WTC11 (cell line): ENCODE measurements around the gene GREB1. TPM values are rescaled to one million over a fixed set of nuclear protein-coding genes. Genes with fewer than 3 reads are reported as not detected.

Source experiments
- ATAC-seq: fragments of 200-7000 bp; cut with Tn5 transposase; 2 replicates; pipeline ENCODE4 v1.10.0; 2021; ENCODE audit warnings: mild to moderate bottlenecking, moderate library complexity
- CTCF ChIA-PET: fragments of 300-600 bp; sonication (Branson Sonifier 250); formaldehyde crosslinking; loops from one replicate; lab custom pipeline; 2021; ENCODE audit warnings: antibody characterized with exemption; lab: Charles Lee
- POLR2A ChIA-PET: fragments of 350-600 bp; sonication (Branson Sonifier 250); formaldehyde crosslinking; loops from one replicate; lab custom pipeline; 2021; ENCODE audit warnings: antibody characterized with exemption; lab: Charles Lee
- DNase-seq: peaks from one replicate; pipeline ENCODE4 v3.0.0; 2021; ENCODE audit warnings: low spot score
- H3K27ac Mint-ChIP-seq: 2 replicates; pipeline ENCODE4 v1.8.0; 2021; ENCODE audit warnings: mixed read lengths
- H3K27me3 Mint-ChIP-seq: 2 replicates; pipeline ENCODE4 v1.8.0; 2021; ENCODE audit warnings: low read depth, mild to moderate bottlenecking, moderate library complexity, mixed read lengths
- H3K36me3 Mint-ChIP-seq: 2 replicates; pipeline ENCODE4 v1.8.0; 2021; ENCODE audit warnings: mixed read lengths
- H3K4me1 Mint-ChIP-seq: 2 replicates; pipeline ENCODE4 v1.8.0; 2022; ENCODE audit warnings: mixed read lengths
- H3K4me3 Mint-ChIP-seq: 2 replicates; pipeline ENCODE4 v1.8.0; 2021; ENCODE audit warnings: mild to moderate bottlenecking, moderate library complexity, mixed read lengths
- H3K9me3 Mint-ChIP-seq: 2 replicates; pipeline ENCODE4 v1.8.0; 2021; ENCODE audit warnings: mixed read lengths
- CREB1 ChIP-seq: sonication (generic); formaldehyde crosslinking; IDR thresholded peaks from 2 replicates; pipeline ENCODE4 v1.8.0; 2023; ENCODE audit warnings: mild to moderate bottlenecking, missing genetic modification reagents
- FOXP1 ChIP-seq: sonication (generic); formaldehyde crosslinking; IDR thresholded peaks from 2 replicates; pipeline ENCODE4 v1.8.0; 2022; ENCODE audit warnings: missing genetic modification reagents, mild to moderate bottlenecking, moderate library complexity, borderline replicate concordance
- GTF2I ChIP-seq: fragments of 250-450 bp; sonication (Bioruptor Pico); conservative IDR thresholded peaks from 2 replicates; pipeline ENCODE4 v1.4.0; 2021; ENCODE audit warnings: mild to moderate bottlenecking
- NFYB ChIP-seq: sonication (generic); formaldehyde crosslinking; conservative IDR thresholded peaks from 2 replicates; pipeline ENCODE4 v1.8.0; 2022; ENCODE audit warnings: low read depth, missing genetic modification reagents
- RELA ChIP-seq: sonication (generic); formaldehyde crosslinking; IDR thresholded peaks from 2 replicates; pipeline ENCODE4 v1.8.1; 2022; ENCODE audit warnings: missing genetic modification reagents, mild to moderate bottlenecking, borderline replicate concordance
- SMAD4 ChIP-seq: sonication (generic); formaldehyde crosslinking; IDR thresholded peaks from 2 replicates; pipeline ENCODE4 v1.8.0; 2022; ENCODE audit warnings: mild to moderate bottlenecking, missing genetic modification reagents
- total RNA-seq: library from RNA; stranded (reverse); gene quantifications from 3 replicates; pipeline ENCODE4 v1.2.3, GENCODE V29; 2021
- TF ChIP-seq, protein P1 (sequence below): fragments of 250-450 bp; sonication (Bioruptor Pico); IDR thresholded peaks from 2 replicates; pipeline ENCODE4 v1.9.0; 2021; ENCODE audit warnings: mild to moderate bottlenecking
- TF ChIP-seq, protein P2 (sequence below): sonication (generic); formaldehyde crosslinking; IDR thresholded peaks from 2 replicates; pipeline ENCODE4 v1.8.1; 2022; ENCODE audit warnings: low read depth, mild to moderate bottlenecking, moderate library complexity, missing genetic modification reagents, borderline replicate concordance
- TF ChIP-seq, protein P3 (sequence below): sonication (generic); formaldehyde crosslinking; IDR thresholded peaks from 2 replicates; pipeline ENCODE4 v1.8.0; 2023; ENCODE audit warnings: missing genetic modification reagents, mild to moderate bottlenecking, borderline replicate concordance
- TF ChIP-seq, protein P4 (sequence below): sonication (generic); formaldehyde crosslinking; IDR thresholded peaks from 2 replicates; pipeline ENCODE4 v1.8.0; 2022; ENCODE audit warnings: mild to moderate bottlenecking, missing genetic modification reagents
- TF ChIP-seq, protein P5 (sequence below): sonication (generic); formaldehyde crosslinking; IDR thresholded peaks from 2 replicates; pipeline ENCODE4 v1.8.1; 2023; ENCODE audit warnings: mild to moderate bottlenecking, missing genetic modification reagents
- TF ChIP-seq, protein P6 (sequence below): sonication (generic); formaldehyde crosslinking; IDR thresholded peaks from 2 replicates; pipeline ENCODE4 v1.8.0; 2022; ENCODE audit warnings: mild to moderate bottlenecking, missing genetic modification reagents
- TF ChIP-seq, protein P7 (sequence below): sonication (generic); formaldehyde crosslinking; IDR thresholded peaks from 2 replicates; pipeline ENCODE4 v1.8.0; 2022; ENCODE audit warnings: missing genetic modification reagents

The GREB1 gene
- total RNA-seq, 1 experiment from 2014 or later: 35.7 TPM

DNA sequence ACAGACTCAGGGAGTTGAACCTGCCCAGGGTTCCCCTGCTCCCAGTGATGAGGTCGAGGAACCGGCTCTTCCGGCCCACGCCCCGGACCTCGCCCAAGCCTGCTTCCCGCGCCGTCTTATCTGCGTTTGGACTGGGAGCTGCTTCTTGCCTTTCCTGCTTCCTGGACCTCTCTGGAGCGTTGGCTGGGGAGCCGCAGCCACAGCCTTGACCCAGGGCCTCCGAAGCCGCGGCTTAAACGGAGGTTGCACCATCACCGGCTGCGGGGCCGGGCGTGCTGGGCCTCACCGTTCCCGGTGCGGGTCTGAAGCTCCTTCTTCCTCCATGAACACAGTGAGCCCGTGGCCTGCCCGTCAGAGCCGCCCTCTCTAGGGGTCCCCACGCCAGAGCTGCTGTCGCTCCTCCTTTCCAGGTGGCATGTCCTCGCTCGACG is 122.8 kb downstream of the GREB1 start (continued):
- TF ChIP-seq, protein P1, sequence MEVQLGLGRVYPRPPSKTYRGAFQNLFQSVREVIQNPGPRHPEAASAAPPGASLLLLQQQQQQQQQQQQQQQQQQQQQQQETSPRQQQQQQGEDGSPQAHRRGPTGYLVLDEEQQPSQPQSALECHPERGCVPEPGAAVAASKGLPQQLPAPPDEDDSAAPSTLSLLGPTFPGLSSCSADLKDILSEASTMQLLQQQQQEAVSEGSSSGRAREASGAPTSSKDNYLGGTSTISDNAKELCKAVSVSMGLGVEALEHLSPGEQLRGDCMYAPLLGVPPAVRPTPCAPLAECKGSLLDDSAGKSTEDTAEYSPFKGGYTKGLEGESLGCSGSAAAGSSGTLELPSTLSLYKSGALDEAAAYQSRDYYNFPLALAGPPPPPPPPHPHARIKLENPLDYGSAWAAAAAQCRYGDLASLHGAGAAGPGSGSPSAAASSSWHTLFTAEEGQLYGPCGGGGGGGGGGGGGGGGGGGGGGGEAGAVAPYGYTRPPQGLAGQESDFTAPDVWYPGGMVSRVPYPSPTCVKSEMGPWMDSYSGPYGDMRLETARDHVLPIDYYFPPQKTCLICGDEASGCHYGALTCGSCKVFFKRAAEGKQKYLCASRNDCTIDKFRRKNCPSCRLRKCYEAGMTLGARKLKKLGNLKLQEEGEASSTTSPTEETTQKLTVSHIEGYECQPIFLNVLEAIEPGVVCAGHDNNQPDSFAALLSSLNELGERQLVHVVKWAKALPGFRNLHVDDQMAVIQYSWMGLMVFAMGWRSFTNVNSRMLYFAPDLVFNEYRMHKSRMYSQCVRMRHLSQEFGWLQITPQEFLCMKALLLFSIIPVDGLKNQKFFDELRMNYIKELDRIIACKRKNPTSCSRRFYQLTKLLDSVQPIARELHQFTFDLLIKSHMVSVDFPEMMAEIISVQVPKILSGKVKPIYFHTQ (CRISPR knock-in tag): no peak
- TF ChIP-seq RELA (CRISPR knock-in tag): no peak
- TF ChIP-seq, protein P2, sequence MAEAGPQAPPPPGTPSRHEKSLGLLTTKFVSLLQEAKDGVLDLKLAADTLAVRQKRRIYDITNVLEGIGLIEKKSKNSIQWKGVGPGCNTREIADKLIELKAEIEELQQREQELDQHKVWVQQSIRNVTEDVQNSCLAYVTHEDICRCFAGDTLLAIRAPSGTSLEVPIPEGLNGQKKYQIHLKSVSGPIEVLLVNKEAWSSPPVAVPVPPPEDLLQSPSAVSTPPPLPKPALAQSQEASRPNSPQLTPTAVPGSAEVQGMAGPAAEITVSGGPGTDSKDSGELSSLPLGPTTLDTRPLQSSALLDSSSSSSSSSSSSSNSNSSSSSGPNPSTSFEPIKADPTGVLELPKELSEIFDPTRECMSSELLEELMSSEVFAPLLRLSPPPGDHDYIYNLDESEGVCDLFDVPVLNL (CRISPR knock-in tag): no peak
- TF ChIP-seq, protein P3, sequence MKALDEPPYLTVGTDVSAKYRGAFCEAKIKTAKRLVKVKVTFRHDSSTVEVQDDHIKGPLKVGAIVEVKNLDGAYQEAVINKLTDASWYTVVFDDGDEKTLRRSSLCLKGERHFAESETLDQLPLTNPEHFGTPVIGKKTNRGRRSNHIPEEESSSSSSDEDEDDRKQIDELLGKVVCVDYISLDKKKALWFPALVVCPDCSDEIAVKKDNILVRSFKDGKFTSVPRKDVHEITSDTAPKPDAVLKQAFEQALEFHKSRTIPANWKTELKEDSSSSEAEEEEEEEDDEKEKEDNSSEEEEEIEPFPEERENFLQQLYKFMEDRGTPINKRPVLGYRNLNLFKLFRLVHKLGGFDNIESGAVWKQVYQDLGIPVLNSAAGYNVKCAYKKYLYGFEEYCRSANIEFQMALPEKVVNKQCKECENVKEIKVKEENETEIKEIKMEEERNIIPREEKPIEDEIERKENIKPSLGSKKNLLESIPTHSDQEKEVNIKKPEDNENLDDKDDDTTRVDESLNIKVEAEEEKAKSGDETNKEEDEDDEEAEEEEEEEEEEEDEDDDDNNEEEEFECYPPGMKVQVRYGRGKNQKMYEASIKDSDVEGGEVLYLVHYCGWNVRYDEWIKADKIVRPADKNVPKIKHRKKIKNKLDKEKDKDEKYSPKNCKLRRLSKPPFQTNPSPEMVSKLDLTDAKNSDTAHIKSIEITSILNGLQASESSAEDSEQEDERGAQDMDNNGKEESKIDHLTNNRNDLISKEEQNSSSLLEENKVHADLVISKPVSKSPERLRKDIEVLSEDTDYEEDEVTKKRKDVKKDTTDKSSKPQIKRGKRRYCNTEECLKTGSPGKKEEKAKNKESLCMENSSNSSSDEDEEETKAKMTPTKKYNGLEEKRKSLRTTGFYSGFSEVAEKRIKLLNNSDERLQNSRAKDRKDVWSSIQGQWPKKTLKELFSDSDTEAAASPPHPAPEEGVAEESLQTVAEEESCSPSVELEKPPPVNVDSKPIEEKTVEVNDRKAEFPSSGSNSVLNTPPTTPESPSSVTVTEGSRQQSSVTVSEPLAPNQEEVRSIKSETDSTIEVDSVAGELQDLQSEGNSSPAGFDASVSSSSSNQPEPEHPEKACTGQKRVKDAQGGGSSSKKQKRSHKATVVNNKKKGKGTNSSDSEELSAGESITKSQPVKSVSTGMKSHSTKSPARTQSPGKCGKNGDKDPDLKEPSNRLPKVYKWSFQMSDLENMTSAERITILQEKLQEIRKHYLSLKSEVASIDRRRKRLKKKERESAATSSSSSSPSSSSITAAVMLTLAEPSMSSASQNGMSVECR (CRISPR knock-in tag): no peak
- TF ChIP-seq, protein P4, sequence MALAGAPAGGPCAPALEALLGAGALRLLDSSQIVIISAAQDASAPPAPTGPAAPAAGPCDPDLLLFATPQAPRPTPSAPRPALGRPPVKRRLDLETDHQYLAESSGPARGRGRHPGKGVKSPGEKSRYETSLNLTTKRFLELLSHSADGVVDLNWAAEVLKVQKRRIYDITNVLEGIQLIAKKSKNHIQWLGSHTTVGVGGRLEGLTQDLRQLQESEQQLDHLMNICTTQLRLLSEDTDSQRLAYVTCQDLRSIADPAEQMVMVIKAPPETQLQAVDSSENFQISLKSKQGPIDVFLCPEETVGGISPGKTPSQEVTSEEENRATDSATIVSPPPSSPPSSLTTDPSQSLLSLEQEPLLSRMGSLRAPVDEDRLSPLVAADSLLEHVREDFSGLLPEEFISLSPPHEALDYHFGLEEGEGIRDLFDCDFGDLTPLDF (CRISPR knock-in tag): no peak
- no peak for TF ChIP-seq CREB1 (CRISPR knock-in tag)
- no peak for TF ChIP-seq NFYB (CRISPR knock-in tag)

DNA sequence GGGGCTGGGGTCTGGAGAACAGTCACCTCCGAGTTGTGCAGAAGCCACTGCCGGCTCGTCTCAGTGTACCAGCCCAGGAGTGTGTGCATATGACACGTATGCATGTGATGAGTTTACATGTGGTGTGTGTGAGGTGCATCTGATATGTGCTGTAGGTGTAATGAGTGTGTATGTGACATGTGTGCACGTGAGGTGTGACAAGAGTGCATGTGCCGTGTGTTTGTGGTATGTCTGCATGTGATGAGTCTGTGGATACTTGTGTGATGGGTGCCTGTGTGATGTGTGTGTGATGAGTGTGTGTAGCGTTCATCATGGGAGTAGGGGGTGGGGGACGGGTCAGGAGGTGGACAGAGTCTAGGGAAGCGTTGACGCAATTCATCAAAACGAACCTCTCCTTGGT is 123.3 kb downstream of the GREB1 start:
- Mint-ChIP-seq H3K4me3 (no peak overlapping the region), H3K4me1 (no peaks in the 10 kb centered on the region), H3K9me3 (peaks cover 4% of the 10 kb centered on the region), H3K27me3 (peaks cover 4% of the 10 kb centered on the region)
- POLR2A ChIA-PET: no interaction called here
- no peak for DNase-seq
- TF ChIP-seq FOXP1 (CRISPR knock-in tag) (no peak), GTF2I (CRISPR knock-in tag) (no peak), CREB1 (CRISPR knock-in tag) (no peak), SMAD4 (no peak)
- TF ChIP-seq, protein P5, sequence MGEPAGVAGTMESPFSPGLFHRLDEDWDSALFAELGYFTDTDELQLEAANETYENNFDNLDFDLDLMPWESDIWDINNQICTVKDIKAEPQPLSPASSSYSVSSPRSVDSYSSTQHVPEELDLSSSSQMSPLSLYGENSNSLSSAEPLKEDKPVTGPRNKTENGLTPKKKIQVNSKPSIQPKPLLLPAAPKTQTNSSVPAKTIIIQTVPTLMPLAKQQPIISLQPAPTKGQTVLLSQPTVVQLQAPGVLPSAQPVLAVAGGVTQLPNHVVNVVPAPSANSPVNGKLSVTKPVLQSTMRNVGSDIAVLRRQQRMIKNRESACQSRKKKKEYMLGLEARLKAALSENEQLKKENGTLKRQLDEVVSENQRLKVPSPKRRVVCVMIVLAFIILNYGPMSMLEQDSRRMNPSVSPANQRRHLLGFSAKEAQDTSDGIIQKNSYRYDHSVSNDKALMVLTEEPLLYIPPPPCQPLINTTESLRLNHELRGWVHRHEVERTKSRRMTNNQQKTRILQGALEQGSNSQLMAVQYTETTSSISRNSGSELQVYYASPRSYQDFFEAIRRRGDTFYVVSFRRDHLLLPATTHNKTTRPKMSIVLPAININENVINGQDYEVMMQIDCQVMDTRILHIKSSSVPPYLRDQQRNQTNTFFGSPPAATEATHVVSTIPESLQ (CRISPR knock-in tag): no peak
- TF ChIP-seq, protein P6, sequence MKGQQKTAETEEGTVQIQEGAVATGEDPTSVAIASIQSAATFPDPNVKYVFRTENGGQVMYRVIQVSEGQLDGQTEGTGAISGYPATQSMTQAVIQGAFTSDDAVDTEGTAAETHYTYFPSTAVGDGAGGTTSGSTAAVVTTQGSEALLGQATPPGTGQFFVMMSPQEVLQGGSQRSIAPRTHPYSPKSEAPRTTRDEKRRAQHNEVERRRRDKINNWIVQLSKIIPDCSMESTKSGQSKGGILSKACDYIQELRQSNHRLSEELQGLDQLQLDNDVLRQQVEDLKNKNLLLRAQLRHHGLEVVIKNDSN: no peak
- TF ChIP-seq, protein P7, sequence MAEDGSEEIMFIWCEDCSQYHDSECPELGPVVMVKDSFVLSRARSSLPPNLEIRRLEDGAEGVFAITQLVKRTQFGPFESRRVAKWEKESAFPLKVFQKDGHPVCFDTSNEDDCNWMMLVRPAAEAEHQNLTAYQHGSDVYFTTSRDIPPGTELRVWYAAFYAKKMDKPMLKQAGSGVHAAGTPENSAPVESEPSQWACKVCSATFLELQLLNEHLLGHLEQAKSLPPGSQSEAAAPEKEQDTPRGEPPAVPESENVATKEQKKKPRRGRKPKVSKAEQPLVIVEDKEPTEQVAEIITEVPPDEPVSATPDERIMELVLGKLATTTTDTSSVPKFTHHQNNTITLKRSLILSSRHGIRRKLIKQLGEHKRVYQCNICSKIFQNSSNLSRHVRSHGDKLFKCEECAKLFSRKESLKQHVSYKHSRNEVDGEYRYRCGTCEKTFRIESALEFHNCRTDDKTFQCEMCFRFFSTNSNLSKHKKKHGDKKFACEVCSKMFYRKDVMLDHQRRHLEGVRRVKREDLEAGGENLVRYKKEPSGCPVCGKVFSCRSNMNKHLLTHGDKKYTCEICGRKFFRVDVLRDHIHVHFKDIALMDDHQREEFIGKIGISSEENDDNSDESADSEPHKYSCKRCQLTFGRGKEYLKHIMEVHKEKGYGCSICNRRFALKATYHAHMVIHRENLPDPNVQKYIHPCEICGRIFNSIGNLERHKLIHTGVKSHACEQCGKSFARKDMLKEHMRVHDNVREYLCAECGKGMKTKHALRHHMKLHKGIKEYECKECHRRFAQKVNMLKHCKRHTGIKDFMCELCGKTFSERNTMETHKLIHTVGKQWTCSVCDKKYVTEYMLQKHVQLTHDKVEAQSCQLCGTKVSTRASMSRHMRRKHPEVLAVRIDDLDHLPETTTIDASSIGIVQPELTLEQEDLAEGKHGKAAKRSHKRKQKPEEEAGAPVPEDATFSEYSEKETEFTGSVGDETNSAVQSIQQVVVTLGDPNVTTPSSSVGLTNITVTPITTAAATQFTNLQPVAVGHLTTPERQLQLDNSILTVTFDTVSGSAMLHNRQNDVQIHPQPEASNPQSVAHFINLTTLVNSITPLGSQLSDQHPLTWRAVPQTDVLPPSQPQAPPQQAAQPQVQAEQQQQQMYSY (CRISPR knock-in tag): no peak
- TF ChIP-seq, protein P2 (CRISPR knock-in tag): no peak
- TF ChIP-seq, all 79 proteins: peak for 0
- H3K36me3 Mint-ChIP-seq: peaks cover 4% of the 10 kb centered on the region
- no peak overlapping the region for H3K27ac Mint-ChIP-seq
- CTCF ChIA-PET: interaction anchor here (1.3 kb wide), 1 partner anchor 15 kb away, joined by 4 read pairs; no protein-coding TSS in a partner anchor
- ATAC-seq: no peak
